IPS-18a (cell line): ENCODE results near the gene TTC31.
A peak's percentile ranks its signal among the peaks of the same experiment; 100 is the strongest.
"Not testable (repeated sequence)": the region's sequence is repeated elsewhere in the genome, so short reads cannot be mapped to it uniquely, and the experiment has no call there.

ENCODE experiments used
- H3K27ac ChIP-seq: one replicate; pipeline ENCODE4 v1.5.1; 2013; ENCODE audit warnings: low read length
- H3K27me3 ChIP-seq: one replicate; pipeline ENCODE4 v1.6.1; 2013; ENCODE audit warnings: mild to moderate bottlenecking, low read length; ENCODE audit not compliant: control insufficient read depth, insufficient read depth
- H3K36me3 ChIP-seq: one replicate; pipeline ENCODE4 v1.6.1; 2013; ENCODE audit warnings: low read depth, low read length; ENCODE audit not compliant: control insufficient read depth
- H3K4me1 ChIP-seq: one replicate; pipeline ENCODE4 v1.6.1; 2013; ENCODE audit warnings: low read depth, low read length; ENCODE audit not compliant: control insufficient read depth
- H3K4me3 ChIP-seq: one replicate; pipeline ENCODE4 v1.5.1; 2013; ENCODE audit warnings: low read length
- H3K9ac ChIP-seq: one replicate; pipeline ENCODE4 v1.6.1; 2013; ENCODE audit warnings: mild to moderate bottlenecking, low read length, moderate library complexity
- H3K9me3 ChIP-seq: one replicate; pipeline ENCODE4 v1.6.1; 2013; ENCODE audit warnings: low read depth, low read length; ENCODE audit not compliant: control insufficient read depth

TTC31 gene

DNA sequence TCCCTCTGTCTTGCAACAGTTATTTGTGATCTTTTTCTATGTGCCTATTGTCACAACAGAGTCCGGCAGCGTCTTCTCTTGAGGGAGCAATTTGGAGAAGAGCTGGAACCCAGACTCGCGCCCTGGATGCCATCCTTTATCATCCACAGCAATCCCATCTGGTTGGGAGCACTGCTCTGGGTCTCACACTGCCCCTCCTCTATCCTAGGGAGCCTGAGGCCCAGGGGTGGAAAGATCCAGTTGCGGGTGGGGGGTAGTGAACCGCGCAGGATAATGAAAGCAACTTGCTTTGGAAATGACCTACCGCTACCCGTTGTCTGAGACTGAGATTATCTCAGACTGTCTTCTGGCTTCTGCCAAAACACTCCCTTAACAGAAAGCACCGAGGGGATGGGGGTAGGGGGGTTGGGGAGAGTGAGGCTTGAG is 23.9 kb upstream of the TTC31 start:
- peak overlapping the region; percentile 74 for H3K4me3 ChIP-seq
- H3K27ac ChIP-seq = peak overlapping the region; percentile 47
- H3K27me3 ChIP-seq = no peaks in the 10 kb centered on the region
- peaks cover 6% of the 10 kb centered on the region for H3K4me1 ChIP-seq
- H3K9ac ChIP-seq = peak overlapping the region; percentile 66
- H3K9me3 ChIP-seq = no peaks in the 10 kb centered on the region
- H3K36me3 ChIP-seq = peaks cover 24% of the 10 kb centered on the region

DNA sequence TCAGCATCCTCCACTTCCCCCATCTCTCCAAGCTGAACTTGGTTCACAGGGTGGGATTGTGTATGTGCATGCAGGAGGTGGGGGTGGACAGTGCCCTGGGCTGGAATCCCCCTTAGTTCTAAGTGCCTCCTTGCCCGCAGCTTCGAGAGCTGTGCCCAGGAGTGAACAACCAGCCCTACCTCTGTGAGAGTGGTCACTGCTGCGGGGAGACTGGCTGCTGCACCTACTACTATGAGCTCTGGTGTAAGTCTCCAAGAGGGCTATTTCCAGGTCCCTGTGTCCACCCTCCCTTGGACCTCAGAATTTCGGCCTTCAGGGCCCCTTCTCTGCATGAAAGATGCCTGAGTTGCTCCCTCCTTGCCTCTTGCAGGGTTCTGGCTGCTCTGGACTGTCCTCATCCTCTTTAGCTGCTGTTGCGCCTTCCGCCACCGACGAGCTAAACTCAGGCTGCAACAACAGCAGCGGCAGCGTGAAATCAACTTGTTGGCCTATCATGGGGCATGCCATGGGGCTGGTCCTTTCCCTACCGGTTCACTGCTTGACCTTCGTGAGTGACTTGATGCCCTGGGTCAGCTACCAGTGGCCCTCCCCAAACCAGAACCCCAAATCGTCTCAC is 23.3 kb upstream of the TTC31 start:
- H3K9ac ChIP-seq, H3K9me3 ChIP-seq, H3K4me1 ChIP-seq, H3K27ac ChIP-seq, H3K27me3 ChIP-seq: not testable (repeated sequence)
- H3K36me3 ChIP-seq = peaks cover 24% of the 10 kb centered on the region
- peak overlapping the region; percentile 74 for H3K4me3 ChIP-seq

DNA sequence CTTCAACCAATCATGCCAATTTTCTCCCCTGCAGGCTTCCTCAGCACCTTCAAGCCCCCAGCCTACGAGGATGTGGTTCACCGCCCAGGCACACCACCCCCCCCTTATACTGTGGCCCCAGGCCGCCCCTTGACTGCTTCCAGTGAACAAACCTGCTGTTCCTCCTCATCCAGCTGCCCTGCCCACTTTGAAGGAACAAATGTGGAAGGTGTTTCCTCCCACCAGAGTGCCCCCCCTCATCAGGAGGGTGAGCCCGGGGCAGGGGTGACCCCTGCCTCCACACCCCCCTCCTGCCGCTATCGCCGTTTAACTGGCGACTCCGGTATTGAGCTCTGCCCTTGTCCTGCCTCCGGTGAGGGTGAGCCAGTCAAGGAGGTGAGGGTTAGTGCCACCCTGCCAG is 22.7 kb upstream of the TTC31 start:
- not testable (repeated sequence) for H3K4me3 ChIP-seq, H3K9ac ChIP-seq

DNA sequence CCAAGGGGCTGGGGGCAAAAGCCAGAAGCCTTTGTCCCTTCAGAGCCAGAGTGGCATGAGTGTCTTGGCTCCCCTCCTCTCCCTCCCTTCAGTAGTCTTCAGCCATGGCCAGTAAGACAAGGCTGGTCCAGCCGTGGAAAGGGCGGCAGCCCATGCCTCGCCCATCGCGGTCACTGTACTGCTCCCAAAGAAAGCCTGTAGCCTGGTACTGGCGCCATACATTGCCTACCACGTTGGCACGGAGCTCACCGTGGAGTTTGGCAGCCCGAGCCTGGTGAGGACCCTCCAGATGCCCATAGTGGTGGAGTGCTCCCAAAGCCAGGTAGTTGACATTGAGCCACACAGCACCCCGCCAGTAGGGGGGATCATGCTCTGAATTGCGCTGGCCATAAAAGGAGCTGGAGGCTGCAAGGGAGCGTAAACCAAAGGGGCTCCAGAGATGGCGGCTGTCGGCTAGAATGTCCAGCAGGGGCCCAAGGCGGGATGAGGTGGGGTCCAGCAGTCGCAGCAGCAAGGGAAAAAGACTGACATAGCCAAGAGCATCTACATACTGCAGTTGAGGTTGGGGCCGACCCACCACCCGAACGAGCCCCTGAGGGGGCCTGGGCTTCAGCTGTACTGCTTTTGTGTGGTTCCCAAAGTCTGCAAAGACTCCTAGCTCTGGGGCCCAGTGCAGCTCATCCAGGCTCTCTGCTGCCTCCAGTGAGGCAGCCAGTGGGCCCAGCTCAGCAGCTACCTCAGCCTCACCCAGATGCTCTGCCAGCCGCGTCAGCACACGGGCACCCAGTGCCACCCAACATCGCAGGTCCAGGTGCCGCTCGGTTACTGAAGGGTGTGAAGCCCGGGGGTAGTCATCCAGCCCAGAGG is 21.5 kb upstream of the TTC31 start:
- no peak overlapping the region for H3K4me3 ChIP-seq
- H3K9ac ChIP-seq = no peak overlapping the region
- H3K36me3 ChIP-seq = peaks cover 24% of the 10 kb centered on the region
- H3K27me3 ChIP-seq = no peaks in the 10 kb centered on the region
- no peak overlapping the region for H3K27ac ChIP-seq
- H3K9me3 ChIP-seq = no peaks in the 10 kb centered on the region
- peaks cover 5% of the 10 kb centered on the region for H3K4me1 ChIP-seq

More for the DNA sequence above, 22.7 kb upstream of the TTC31 start:
- H3K9me3 ChIP-seq, H3K27ac ChIP-seq, H3K4me1 ChIP-seq, H3K27me3 ChIP-seq: not testable (repeated sequence)
- H3K36me3 ChIP-seq = peaks cover 24% of the 10 kb centered on the region

DNA sequence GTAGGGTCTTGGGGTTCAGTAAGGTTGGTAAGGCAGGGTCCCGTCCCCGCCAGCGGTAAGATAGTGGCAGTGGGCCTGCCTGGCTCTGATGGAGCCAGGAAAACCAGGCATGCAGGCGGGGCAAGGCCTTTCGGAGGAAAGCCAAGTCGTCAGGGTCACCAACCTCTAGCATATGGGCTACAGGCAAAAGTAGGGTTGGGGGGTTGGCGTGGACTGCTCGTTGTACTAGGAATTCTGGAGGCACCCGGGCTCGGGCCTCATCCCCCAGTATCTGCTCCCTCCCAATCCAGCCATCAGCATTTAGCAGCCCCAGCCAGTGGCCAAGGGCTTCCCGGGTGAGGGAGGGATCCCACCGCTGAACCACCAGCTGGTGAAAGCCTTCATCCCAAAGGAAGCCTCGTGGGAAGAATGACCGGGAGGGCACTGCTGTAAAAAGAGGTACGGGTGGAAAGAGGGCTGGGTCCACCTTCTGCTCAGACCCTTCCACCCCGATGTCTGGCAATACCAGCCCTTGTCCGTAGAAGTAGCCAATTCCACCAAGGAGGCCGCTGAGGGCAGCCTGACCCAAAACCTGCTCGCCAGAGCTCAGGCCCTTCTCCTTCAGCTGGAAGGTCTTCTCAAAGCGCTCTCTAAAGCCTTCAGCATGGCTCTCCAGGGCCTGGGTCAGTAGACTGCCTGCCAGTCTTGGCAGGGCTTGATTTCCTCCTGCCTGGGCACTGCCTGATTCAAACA is 20.7 kb upstream of the TTC31 start:
- no peaks in the 10 kb centered on the region for H3K27me3 ChIP-seq
- H3K4me3 ChIP-seq = no peak overlapping the region
- no peak overlapping the region for H3K9ac ChIP-seq
- no peaks in the 10 kb centered on the region for H3K4me1 ChIP-seq
- H3K9me3 ChIP-seq = no peaks in the 10 kb centered on the region
- peaks cover 24% of the 10 kb centered on the region for H3K36me3 ChIP-seq
- H3K27ac ChIP-seq = no peak overlapping the region

DNA sequence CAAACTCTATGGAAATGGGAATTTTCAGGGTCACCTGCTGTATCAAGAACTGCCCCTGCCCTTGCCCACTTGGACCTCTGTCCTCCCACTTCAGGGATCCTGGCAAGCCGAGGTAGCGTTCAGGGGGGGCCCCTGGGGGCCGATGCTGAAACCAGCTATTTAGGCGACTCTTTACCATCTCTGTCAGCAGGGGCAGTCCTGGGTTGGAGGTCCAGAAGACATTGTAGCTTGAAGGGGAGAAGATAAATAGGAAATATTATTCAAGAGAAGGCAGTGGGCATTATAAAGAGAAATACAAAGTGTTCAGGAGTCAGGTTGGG is 20.1 kb upstream of the TTC31 start:
- no peak overlapping the region for H3K9ac ChIP-seq
- H3K4me1 ChIP-seq = no peaks in the 10 kb centered on the region
- H3K4me3 ChIP-seq = no peak overlapping the region
- no peaks in the 10 kb centered on the region for H3K27me3 ChIP-seq
- H3K36me3 ChIP-seq = peaks cover 24% of the 10 kb centered on the region
- no peaks in the 10 kb centered on the region for H3K9me3 ChIP-seq
- H3K27ac ChIP-seq = no peak overlapping the region

DNA sequence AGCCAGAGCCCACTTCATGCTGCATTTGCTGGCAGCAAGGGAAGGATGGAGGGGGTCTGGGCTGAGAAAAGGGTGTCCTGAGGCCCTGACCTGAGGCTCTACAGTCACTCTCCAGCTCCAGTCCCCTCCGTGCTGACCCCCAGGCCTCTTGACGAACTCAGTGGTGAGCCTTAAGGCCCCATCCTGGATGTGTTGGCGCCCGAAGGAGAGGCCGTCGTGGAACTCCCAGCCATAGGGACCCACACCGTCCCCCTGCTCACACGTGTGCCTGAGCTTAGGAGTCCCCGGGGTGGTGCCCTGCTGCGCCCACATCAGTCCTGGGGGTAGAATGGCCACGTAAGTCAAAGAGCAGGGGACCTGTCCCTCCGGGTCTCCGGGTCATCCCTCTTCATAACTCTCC is 18.5 kb upstream of the TTC31 start:
- Histone ChIP-seq H3K27me3 (no peaks in the 10 kb centered on the region), H3K4me3 (peak overlapping the region; percentile 84), H3K27ac (no peak overlapping the region), H3K36me3 (peaks cover 24% of the 10 kb centered on the region), H3K4me1 (no peaks in the 10 kb centered on the region), H3K9ac (peak overlapping the region; percentile 60), H3K9me3 (no peaks in the 10 kb centered on the region)

DNA sequence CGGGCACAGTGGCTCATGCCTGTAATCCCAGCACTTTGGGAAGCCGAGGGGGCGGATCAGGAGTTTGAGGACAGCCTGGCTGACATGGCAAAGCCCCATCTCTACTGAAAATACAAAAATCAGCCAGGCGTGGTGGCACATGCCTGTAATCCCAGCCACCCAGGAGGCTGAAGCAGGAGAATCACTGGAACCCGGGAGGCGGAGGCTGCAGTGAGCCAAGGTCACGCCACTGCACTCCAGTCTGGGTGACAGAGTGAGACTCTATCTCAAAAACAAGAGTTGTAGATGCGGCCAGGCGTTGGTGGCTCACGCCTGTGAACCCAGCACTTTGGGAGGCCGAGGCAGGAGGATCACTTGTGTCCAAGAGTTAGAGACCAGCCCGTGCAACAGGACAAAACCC is 12.1 kb upstream of the TTC31 start:
- H3K4me1 ChIP-seq, H3K9ac ChIP-seq, H3K9me3 ChIP-seq, H3K27me3 ChIP-seq, H3K4me3 ChIP-seq, H3K27ac ChIP-seq: not testable (repeated sequence)
- peaks cover 16% of the 10 kb centered on the region for H3K36me3 ChIP-seq

DNA sequence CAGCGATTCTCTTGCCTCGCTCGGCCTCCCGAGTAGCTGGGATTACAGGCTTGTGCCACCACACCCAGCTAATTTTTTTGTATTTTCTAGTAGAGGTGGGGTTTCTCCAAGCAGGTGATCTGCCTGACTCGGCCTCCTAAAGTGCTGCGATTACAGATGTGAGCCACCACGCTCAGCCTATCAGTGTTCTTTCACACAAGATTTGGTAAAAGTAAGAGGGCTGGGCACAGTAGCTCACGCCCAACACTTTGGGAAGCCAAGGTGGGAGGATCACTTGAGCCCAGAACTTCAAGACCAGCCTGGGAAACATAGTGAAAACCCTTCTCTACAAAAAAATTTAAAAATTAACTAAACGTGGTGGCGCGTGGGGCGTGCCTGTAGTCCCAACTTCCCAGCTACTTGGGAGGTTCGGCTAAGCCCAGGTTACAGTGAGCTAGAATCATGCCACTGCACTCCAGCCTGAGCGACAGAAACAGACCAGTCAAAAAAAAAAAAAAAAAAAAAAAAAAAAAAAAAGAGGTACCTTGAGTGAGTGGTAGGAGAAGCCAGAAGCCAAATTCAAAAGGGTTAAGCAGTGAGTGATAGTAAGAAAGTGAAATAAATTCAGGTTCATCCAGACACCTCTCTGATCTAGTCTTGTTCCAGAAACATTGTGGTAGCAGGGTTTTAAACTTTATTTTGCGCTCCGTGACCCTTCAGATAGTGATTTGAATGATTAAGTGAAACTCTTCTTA is 11.4 kb upstream of the TTC31 start:
- Histone ChIP-seq H3K4me1 (peaks cover 4% of the 10 kb centered on the region), H3K9me3 (no peaks in the 10 kb centered on the region), H3K9ac (peak overlapping the region; percentile 81), H3K4me3 (peak overlapping the region; percentile 99), H3K36me3 (peaks cover 17% of the 10 kb centered on the region), H3K27ac (no peak overlapping the region), H3K27me3 (no peaks in the 10 kb centered on the region)

DNA sequence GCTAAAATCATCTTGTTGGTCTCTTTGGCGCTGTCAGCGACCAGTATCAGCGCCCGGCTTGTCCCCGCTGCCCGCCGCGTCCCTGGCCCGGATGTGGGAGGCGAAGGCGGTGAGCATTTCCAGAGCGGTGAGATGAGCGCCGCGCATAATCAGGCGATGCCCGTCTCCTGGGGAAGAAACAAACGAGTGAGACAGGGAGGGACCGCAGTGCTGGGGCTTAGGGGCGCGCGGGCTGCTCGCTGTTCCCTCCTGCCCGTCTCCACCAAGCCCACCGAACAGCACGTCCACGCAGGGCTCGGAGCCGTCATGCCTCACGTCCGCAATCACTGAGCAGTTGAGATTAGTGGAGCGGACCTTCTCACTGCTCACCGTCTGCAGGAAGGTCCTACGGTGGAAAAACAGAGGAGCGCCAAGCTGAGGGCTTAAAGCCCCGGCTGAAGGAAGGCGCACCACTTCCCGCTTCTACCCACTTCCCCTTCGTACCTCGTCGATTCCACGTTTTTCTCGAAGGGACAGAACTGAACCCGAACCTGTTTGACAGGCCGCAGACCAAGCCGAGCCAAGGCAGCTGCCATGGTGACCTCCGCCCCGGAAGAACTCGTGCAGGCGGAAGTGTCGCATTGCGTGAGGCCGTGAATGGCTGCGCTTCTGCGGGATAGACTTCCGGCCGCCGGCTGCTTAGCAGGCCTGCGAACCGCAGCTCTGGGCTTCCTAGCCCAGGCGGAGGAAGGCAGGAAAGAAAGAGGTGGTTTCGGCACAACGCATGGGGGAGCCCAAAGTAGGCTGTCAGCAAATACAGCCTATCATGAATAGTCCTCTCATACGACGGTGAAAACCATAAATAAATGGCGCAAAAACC is 10.6 kb upstream of the TTC31 start, which contains the start of gene MRPL53:
Gene MRPL53, minus strand, starts transcription at position 595 of the 859 bp plus-strand sequence. Its CDS starts 20 bp downstream, at position 575.
- Histone ChIP-seq H3K9ac (peak within 1 kb of the TSS; percentile 81), H3K4me1 (peaks cover 4% of the 10 kb centered on the region), H3K27me3 (no peaks in the 10 kb centered on the region), H3K36me3 (peaks cover 17% of the 10 kb centered on the region), H3K9me3 (no peaks in the 10 kb centered on the region), H3K27ac (peak within 1 kb of the TSS; percentile 95), H3K4me3 (peak within 1 kb of the TSS; percentile 99)
